ENCODE results near the gene DUSP16.

GRCh38 chr12:12453635-12454034 lies 109.0 kb downstream of the DUSP16 start:
- no peak for TF ChIP-seq CTCF (IDR thresholded peaks at IDR 0.05)
- TF ChIP-seq POLR2A (IDR thresholded peaks at IDR 0.05; ENCODE audit: low read length): no peak

All from A549 (cell line).